GM12878 (cell line): ENCODE results near the gene TMC6. TPM values are rescaled to one million over a fixed set of nuclear protein-coding genes. Genes with fewer than 3 reads are reported as not detected.

Experiments used
- CEBPB ChIP-seq, 2 experiments: fragments of 150-350 bp in 1 of 2; IDR thresholded peaks; 2 replicates each; pipeline ENCODE4 v1.6.1; 2012 to 2014; ENCODE audit warnings: low read depth in 2 of 2, low read length in 2 of 2, borderline replicate concordance in 1 of 2, inconsistent platforms in 1 of 2
- CHD2 ChIP-seq: IDR thresholded peaks from 2 replicates; pipeline ENCODE4 v1.6.1; 2011; ENCODE audit warnings: low read depth, low read length, improper control_type of control experiment, borderline replicate concordance
- CREM ChIP-seq: IDR thresholded peaks from 2 replicates; pipeline ENCODE4 v1.6.1; 2014; ENCODE audit warnings: antibody characterized with exemption, low read depth
- E2F8 ChIP-seq: fragments of 450-650 bp; IDR thresholded peaks from 2 replicates; pipeline ENCODE4 v1.6.1; 2018; ENCODE audit warnings: mild to moderate bottlenecking, low read depth, moderate library complexity; ENCODE audit not compliant: partially characterized antibody
- EGR1 ChIP-seq, 2 experiments: IDR thresholded peaks; 1 replicate in 1 of 2; 2 replicates in 1 of 2; pipeline ENCODE4 v1.6.1; 2011 to 2012; ENCODE audit warnings: low read depth in 2 of 2, low read length in 2 of 2, borderline replicate concordance in 1 of 2, mild to moderate bottlenecking in 1 of 2, moderate library complexity in 1 of 2
- ELK1 ChIP-seq: IDR thresholded peaks from 2 replicates; pipeline ENCODE4 v1.6.1; 2012; ENCODE audit warnings: low read depth, low read length, improper control_type of control experiment
- ETV6 ChIP-seq, 2 experiments: fragments of 450-650 bp in 1 of 2; IDR thresholded peaks in 1 of 2; conservative IDR thresholded peaks in 1 of 2; 2 replicates each; pipeline ENCODE4 v1.6.1; 2014; ENCODE audit warnings: antibody characterized with exemption in 1 of 2, borderline replicate concordance in 1 of 2, low read depth in 1 of 2, mild to moderate bottlenecking in 1 of 2, moderate library complexity in 1 of 2
- FOXM1 ChIP-seq: IDR thresholded peaks from 2 replicates; pipeline ENCODE4 v1.6.1; 2012; ENCODE audit warnings: low read depth, mild to moderate bottlenecking, inconsistent platforms, low read length, moderate library complexity
- KLF5 ChIP-seq: fragments of 450-650 bp; IDR thresholded peaks from 2 replicates; pipeline ENCODE4 v1.6.1; 2014; ENCODE audit warnings: mild to moderate bottlenecking; ENCODE audit not compliant: partially characterized antibody
- NR2C1 ChIP-seq: fragments of 450-650 bp; IDR thresholded peaks from 2 replicates; pipeline ENCODE4 v1.6.1; 2017; ENCODE audit warnings: antibody characterized with exemption, mild to moderate bottlenecking, moderate library complexity
- PAX5 ChIP-seq: IDR thresholded peaks from 2 replicates; pipeline ENCODE4 v1.6.1; 2011; ENCODE audit warnings: low read depth, low read length, borderline replicate concordance
- PBX3 ChIP-seq: IDR thresholded peaks from 2 replicates; pipeline ENCODE4 v1.6.1; 2011; ENCODE audit warnings: mild to moderate bottlenecking, low read depth, low read length, moderate library complexity; ENCODE audit not compliant: insufficient replicate concordance
- POLR2A ChIP-seq: IDR thresholded peaks from 2 replicates; pipeline ENCODE4 v1.6.1; 2011; ENCODE audit warnings: low read depth, mild to moderate bottlenecking, low read length
- SMAD5 ChIP-seq: IDR thresholded peaks from 2 replicates; pipeline ENCODE4 v1.6.1; 2016; ENCODE audit warnings: antibody characterized with exemption, low read depth
- STAT3 ChIP-seq: IDR thresholded peaks from 2 replicates; pipeline ENCODE4 v1.6.1; 2011; ENCODE audit warnings: low read depth, low read length, improper control_type of control experiment
- SUZ12 ChIP-seq: fragments of 200-600 bp; sonication (generic); IDR thresholded peaks from one replicate; pipeline ENCODE4 v1.6.1; 2018; ENCODE audit warnings: antibody characterized with exemption, mild to moderate bottlenecking; ENCODE audit not compliant: unreplicated experiment
- WRNIP1 ChIP-seq: IDR thresholded peaks from 2 replicates; pipeline ENCODE4 v1.6.1; 2011; ENCODE audit warnings: low read depth, low read length, improper control_type of control experiment, borderline replicate concordance
- ZNF622 ChIP-seq: fragments of 450-650 bp; IDR thresholded peaks from 2 replicates; pipeline ENCODE4 v1.6.1; 2017; ENCODE audit warnings: mild to moderate bottlenecking, inconsistent platforms
- polyA plus RNA-seq, 11 experiments: library from polyadenylated mRNA; depleted of rRNA in 4 of 11; unstranded in 6 of 11; stranded (reverse) in 5 of 11; fragments of >200 nt; fragmentation: Nextera tagmentation in 4 of 11; fragmentation: Illumina TruSeq in 1 of 11; extraction: Ambion mirVana in 4 of 11; extraction: Trizol in 1 of 11; gene quantifications; 1 replicate in 1 of 11; 2 replicates in 10 of 11; pipeline versions ENCODE4 v1.2.1 to v1.2.3, GENCODE V29; 2011 to 2016; ENCODE audit warnings: inconsistent platforms in 2 of 11, missing spikeins in 2 of 11, low read depth in 1 of 11
- total RNA-seq, 4 experiments: library from RNA; depleted of rRNA in 3 of 4; stranded (reverse); fragments of >200 nt in 3 of 4; fragmentation: Illumina TruSeq in 1 of 4; extraction: Trizol in 1 of 4; gene quantifications; 2 replicates each; pipeline versions ENCODE4 v1.2.1 to v1.2.3, GENCODE V29; 2013 to 2021
- TF ChIP-seq, protein P1 (sequence below): fragments of 150-350 bp; IDR thresholded peaks from 2 replicates; pipeline ENCODE4 v1.6.1; 2016; ENCODE audit warnings: low read depth, low read length
- TF ChIP-seq, protein P2 (sequence below): fragments of 450-650 bp; IDR thresholded peaks from 2 replicates; pipeline ENCODE4 v1.6.1; 2016; ENCODE audit warnings: mild to moderate bottlenecking

Gene TMC6
- total and polyA plus RNA-seq, 10 of the 15 experiments (the other 5 are each of a cell fraction or from before 2014, with no cell fraction given), result 1.9 to 232 (median 60.6) TPM

GRCh38 chr17:78130437-78131101 is 2.0 kb upstream of the TMC6 start, which contains the start of gene TMC8 (continued):
- TF ChIP-seq NR2C1, result no peak; the same call in 1 of the 2 replicates
- TF ChIP-seq ZNF622, result no peak
- no peak for TF ChIP-seq EGR1 (IDR thresholded peaks at IDR 0.05; ENCODE audit: borderline replicate concordance in 1 of 2, low read depth in 2 of 2, low read length in 2 of 2)
- TF ChIP-seq PBX3, result no peak
- TF ChIP-seq, protein P1, sequence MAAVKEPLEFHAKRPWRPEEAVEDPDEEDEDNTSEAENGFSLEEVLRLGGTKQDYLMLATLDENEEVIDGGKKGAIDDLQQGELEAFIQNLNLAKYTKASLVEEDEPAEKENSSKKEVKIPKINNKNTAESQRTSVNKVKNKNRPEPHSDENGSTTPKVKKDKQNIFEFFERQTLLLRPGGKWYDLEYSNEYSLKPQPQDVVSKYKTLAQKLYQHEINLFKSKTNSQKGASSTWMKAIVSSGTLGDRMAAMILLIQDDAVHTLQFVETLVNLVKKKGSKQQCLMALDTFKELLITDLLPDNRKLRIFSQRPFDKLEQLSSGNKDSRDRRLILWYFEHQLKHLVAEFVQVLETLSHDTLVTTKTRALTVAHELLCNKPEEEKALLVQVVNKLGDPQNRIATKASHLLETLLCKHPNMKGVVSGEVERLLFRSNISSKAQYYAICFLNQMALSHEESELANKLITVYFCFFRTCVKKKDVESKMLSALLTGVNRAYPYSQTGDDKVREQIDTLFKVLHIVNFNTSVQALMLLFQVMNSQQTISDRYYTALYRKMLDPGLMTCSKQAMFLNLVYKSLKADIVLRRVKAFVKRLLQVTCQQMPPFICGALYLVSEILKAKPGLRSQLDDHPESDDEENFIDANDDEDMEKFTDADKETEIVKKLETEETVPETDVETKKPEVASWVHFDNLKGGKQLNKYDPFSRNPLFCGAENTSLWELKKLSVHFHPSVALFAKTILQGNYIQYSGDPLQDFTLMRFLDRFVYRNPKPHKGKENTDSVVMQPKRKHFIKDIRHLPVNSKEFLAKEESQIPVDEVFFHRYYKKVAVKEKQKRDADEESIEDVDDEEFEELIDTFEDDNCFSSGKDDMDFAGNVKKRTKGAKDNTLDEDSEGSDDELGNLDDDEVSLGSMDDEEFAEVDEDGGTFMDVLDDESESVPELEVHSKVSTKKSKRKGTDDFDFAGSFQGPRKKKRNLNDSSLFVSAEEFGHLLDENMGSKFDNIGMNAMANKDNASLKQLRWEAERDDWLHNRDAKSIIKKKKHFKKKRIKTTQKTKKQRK, result no peak
- no peak for TF ChIP-seq STAT3
- TF ChIP-seq KLF5, result no peak
- no peak for TF ChIP-seq FOXM1
- peak; percentile 41; the same call in 1 of the 2 replicates for TF ChIP-seq ELK1
- TF ChIP-seq CREM, result 0 out of 2 replicates have a peak, but pooled peaks have one; percentile 22
- peak in 1 of 2 experiments; percentile 78; a peak in 2 of 4 replicates for TF ChIP-seq ETV6 (conservative IDR thresholded peaks at IDR 0.05 in 1 of 2, IDR thresholded peaks at IDR 0.05 in 1 of 2; ENCODE audit: borderline replicate concordance in 1 of 2, low read depth in 1 of 2)
- TF ChIP-seq PAX5, result no peak
- peak; percentile 53; the same call in 1 of the 2 replicates for TF ChIP-seq SMAD5
- no peak for TF ChIP-seq SUZ12
- TF ChIP-seq WRNIP1, result no peak
- no peak for TF ChIP-seq E2F8
- TF ChIP-seq, protein P2, sequence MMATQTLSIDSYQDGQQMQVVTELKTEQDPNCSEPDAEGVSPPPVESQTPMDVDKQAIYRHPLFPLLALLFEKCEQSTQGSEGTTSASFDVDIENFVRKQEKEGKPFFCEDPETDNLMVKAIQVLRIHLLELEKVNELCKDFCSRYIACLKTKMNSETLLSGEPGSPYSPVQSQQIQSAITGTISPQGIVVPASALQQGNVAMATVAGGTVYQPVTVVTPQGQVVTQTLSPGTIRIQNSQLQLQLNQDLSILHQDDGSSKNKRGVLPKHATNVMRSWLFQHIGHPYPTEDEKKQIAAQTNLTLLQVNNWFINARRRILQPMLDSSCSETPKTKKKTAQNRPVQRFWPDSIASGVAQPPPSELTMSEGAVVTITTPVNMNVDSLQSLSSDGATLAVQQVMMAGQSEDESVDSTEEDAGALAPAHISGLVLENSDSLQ, result peak; percentile 50
- TF ChIP-seq CEBPB (IDR thresholded peaks at IDR 0.05; ENCODE audit: borderline replicate concordance in 1 of 2, low read depth in 2 of 2, low read length in 2 of 2), result no peak
- peak; percentile 78 for TF ChIP-seq POLR2A
- no peak for TF ChIP-seq CHD2
